Hepatocyte (in vitro differentiated cells): ENCODE results near the gene CYFIP1.

Experiments used
- CTCF ChIP-seq: fragments of 200-600 bp; sonication (generic); IDR thresholded peaks from 2 replicates; pipeline ENCODE4 v1.5.1; 2016; ENCODE audit warnings: antibody characterized with exemption, mild to moderate bottlenecking; ENCODE audit not compliant: poor library complexity
- EZH2 ChIP-seq: fragments of 200-600 bp; sonication (generic); IDR thresholded peaks from 2 replicates; pipeline ENCODE4 v1.6.1; 2016; ENCODE audit warnings: antibody characterized with exemption, mild to moderate bottlenecking, borderline replicate concordance

- TF ChIP-seq CTCF (no peak), EZH2 (no peak)
These were observed 141.7 kb downstream of the CYFIP1 start, which contains the start of gene NIPA2 for GRCh38 chr15:22838292-22839042.
